Upper lobe of left lung (tissue), 4 donors: Measurements from ENCODE around the gene C2orf42.

Experiments used
- CTCF ChIP-seq, 6 experiments: fragments of 450-650 bp in 4 of 6; fragments of 200-600 bp in 2 of 6; sonication (generic) in 2 of 6; IDR thresholded peaks; one replicate each; pipeline ENCODE4 v1.5.1; 2016 to 2019; ENCODE audit warnings: antibody characterized with exemption in 6 of 6
- EP300 ChIP-seq, 4 donors: sonication (generic); formaldehyde crosslinking; IDR thresholded peaks; one replicate each; pipeline ENCODE4 v1.5.1; 2017; ENCODE audit warnings: antibody characterized with exemption in 4 of 4, control low read depth in 2 of 4
- POLR2A ChIP-seq, 4 donors: fragments of 450-650 bp; IDR thresholded peaks; one replicate each; pipeline ENCODE4 v1.5.1; 2016 to 2017; ENCODE audit warnings: antibody characterized with exemption in 4 of 4, mild to moderate bottlenecking in 2 of 4
- POLR2AphosphoS5 ChIP-seq, 2 donors: sonication (generic); formaldehyde crosslinking; IDR thresholded peaks; one replicate each; pipeline ENCODE4 v1.5.1; 2017; ENCODE audit warnings: antibody characterized with exemption in 2 of 2

DNA sequence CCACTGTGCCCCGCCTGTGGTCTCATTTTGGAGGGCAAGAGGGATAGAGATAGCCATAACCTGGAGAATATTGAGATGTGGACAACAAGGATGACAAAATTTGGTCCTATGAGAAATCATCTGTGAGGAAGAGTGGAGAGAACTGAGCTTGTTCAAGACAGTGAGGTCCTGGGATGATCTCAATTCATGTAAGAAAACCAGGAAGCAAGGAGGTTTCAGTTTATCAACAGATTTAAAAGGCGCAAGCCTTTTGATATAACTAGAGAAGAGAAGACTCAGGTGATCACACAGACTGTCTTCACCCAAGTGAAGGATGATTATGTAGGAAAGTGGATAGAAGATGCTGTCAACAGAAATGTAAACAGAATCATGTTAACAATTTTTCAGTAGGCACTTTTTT, 64.4 kb downstream of the C2orf42 start:
- no peak for TF ChIP-seq POLR2A (IDR thresholded peaks at IDR 0.05)
- no peak for TF ChIP-seq CTCF (IDR thresholded peaks at IDR 0.05)
- no peak for TF ChIP-seq POLR2AphosphoS5 (IDR thresholded peaks at IDR 0.05)
- no peak for TF ChIP-seq EP300 (IDR thresholded peaks at IDR 0.05)
